ENCODE results near the gene SSC5D.

SSC5D gene

GRCh38 chr19:55552206-55552605, 64.0 kb downstream of the SSC5D start (continued):
- TF ChIP-seq, protein P1, sequence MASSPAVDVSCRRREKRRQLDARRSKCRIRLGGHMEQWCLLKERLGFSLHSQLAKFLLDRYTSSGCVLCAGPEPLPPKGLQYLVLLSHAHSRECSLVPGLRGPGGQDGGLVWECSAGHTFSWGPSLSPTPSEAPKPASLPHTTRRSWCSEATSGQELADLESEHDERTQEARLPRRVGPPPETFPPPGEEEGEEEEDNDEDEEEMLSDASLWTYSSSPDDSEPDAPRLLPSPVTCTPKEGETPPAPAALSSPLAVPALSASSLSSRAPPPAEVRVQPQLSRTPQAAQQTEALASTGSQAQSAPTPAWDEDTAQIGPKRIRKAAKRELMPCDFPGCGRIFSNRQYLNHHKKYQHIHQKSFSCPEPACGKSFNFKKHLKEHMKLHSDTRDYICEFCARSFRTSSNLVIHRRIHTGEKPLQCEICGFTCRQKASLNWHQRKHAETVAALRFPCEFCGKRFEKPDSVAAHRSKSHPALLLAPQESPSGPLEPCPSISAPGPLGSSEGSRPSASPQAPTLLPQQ (tag by site-specific recombination; IDR thresholded peaks at IDR 0.05), result no peak
- TF ChIP-seq ZNF776 (tag by site-specific recombination; IDR thresholded peaks at IDR 0.05; ENCODE audit: borderline replicate concordance) (no peak), ZNF221 (tag by site-specific recombination; IDR thresholded peaks at IDR 0.05; ENCODE audit: borderline replicate concordance) (no peak), AEBP2 (tag by site-specific recombination; IDR thresholded peaks at IDR 0.05; ENCODE audit: borderline replicate concordance) (no peak), ZNF580 (tag by site-specific recombination; IDR thresholded peaks at IDR 0.05) (no peak), ZFP69B (tag by site-specific recombination; IDR thresholded peaks at IDR 0.05) (no peak), ZNF777 (tag by site-specific recombination; IDR thresholded peaks at IDR 0.05; ENCODE audit: borderline replicate concordance) (no peak)

DNA sequence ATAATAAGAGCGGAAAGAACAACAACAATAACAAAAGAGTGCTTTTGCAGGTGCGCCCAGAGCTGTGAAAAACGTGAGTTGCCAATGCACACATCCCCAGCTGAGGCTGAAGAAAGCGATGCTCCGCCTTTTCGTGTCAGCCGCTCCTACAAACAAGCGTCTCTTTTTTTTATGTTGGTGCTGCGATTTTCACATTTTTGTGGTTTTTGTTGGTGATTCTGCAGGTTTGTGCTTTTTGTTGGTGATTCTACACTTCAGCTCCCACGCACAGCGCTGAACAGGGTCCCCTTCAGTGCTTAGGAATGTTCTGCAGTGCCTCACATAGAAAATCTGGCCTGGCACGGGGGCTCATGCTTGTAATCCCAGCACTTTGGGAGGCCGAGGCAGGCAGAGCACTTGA, 64.4 kb downstream of the SSC5D start:
- Histone ChIP-seq H3K36me3 (ENCODE audit: control insufficient read depth in 2 of 2, insufficient read depth in 1 of 2, low read length in 2 of 2) (no peaks in the 10 kb centered on the region), H3K4me3 (ENCODE audit: low read depth, low read length) (no peak overlapping the region), H3K4me1 (ENCODE audit: control insufficient read depth, insufficient read depth, low read length) (peaks cover 9% of the 10 kb centered on the region), H3K9me3 (ENCODE audit: control insufficient read depth, insufficient read depth, low read depth, low read length) (no peaks in the 10 kb centered on the region), H3K27ac (ENCODE audit: extremely low read depth, low read depth, low read length) (no peak overlapping the region)
- POLR2A ChIA-PET, result interaction anchor here (0.6 to 1.2 kb wide), 5 partner anchors 14 to 762 kb away, joined by 3 to 5 read pairs (median 3); partner anchors contain the start of gene ZSCAN5A
- CTCF ChIA-PET, result interaction anchor here (0.6 to 1.5 kb wide), 3 partner anchors 36 to 92 kb away, joined by 4 to 5 read pairs (median 4); no protein-coding TSS in a partner anchor
- TF ChIP-seq ZNF175 (tag by site-specific recombination; IDR thresholded peaks at IDR 0.05) (no peak), HOXA7 (CRISPR knock-in tag; IDR thresholded peaks at IDR 0.05; ENCODE audit: borderline replicate concordance) (no peak), ZNF548 (tag by site-specific recombination; IDR thresholded peaks at IDR 0.05) (no peak), ZNF302 (tag by site-specific recombination; IDR thresholded peaks at IDR 0.05; ENCODE audit: low read depth) (no peak), ZNF114 (tag by site-specific recombination; IDR thresholded peaks at IDR 0.05) (no peak), ZFP37 (tag by site-specific recombination; IDR thresholded peaks at IDR 0.05) (no peak), KLF7 (tag by site-specific recombination; IDR thresholded peaks at IDR 0.05; ENCODE audit: borderline replicate concordance) (no peak), ZNF843 (tag by site-specific recombination; IDR thresholded peaks at IDR 0.05) (no peak), OSR2 (tag by site-specific recombination; IDR thresholded peaks at IDR 0.05) (no peak), ZNF2 (tag by site-specific recombination; IDR thresholded peaks at IDR 0.05) (no peak), ZBTB10 (tag by site-specific recombination; IDR thresholded peaks at IDR 0.05) (no peak), ZNF18 (tag by site-specific recombination; IDR thresholded peaks at IDR 0.05) (no peak), HIC1 (tag by site-specific recombination; IDR thresholded peaks at IDR 0.05) (no peak), ZNF266 (tag by site-specific recombination; IDR thresholded peaks at IDR 0.05; ENCODE audit: low read depth) (no peak), ZNF426 (tag by site-specific recombination; IDR thresholded peaks at IDR 0.05) (no peak), ZSCAN4 (tag by site-specific recombination; IDR thresholded peaks at IDR 0.05) (no peak), ZBTB20 (tag by site-specific recombination; IDR thresholded peaks at IDR 0.05) (no peak), ZNF501 (tag by site-specific recombination; IDR thresholded peaks at IDR 0.05) (no peak)
